Lung (tissue), 12 donors: ENCODE measurements around the gene TBC1D8. TPM values are rescaled to one million over a fixed set of nuclear protein-coding genes. Genes with fewer than 3 reads are reported as not detected.
A peak's percentile ranks its signal among the peaks of the same experiment; 100 is the strongest.

Experiments used
- ATAC-seq: fragments of 200-7000 bp; cut with Tn5 transposase; one replicate; pipeline ENCODE4 v1.9.1; 2020; ENCODE audit warnings: moderate number of reproducible peaks; ENCODE audit not compliant: insufficient read depth, low FRiP score
- DNase-seq, 3 donors: peaks; one replicate each; pipeline ENCODE4 v3.0.0-alpha.2; 2013 to 2017
- H3K27ac ChIP-seq, 2 donors: one replicate each; pipeline ENCODE4 v1.5.1; 2013; ENCODE audit warnings: mild to moderate bottlenecking in 2 of 2, moderate library complexity in 2 of 2, control low read depth in 1 of 2, inconsistent platforms in 1 of 2, low read depth in 1 of 2, low read length in 1 of 2
- H3K27me3 ChIP-seq, 3 donors: one replicate each; pipeline ENCODE4 v1.5.1; 2013; ENCODE audit warnings: low read length in 2 of 3; ENCODE audit not compliant: control insufficient read depth in 3 of 3, insufficient read depth in 3 of 3
- H3K36me3 ChIP-seq, 4 donors: one replicate each; pipeline ENCODE4 v1.5.1; 2013; ENCODE audit warnings: low read length in 4 of 4, mild to moderate bottlenecking in 1 of 4, moderate library complexity in 1 of 4; ENCODE audit not compliant: control insufficient read depth in 4 of 4, insufficient read depth in 4 of 4
- H3K4me1 ChIP-seq, 5 donors: one replicate each; pipeline ENCODE4 v1.5.1; 2013; ENCODE audit warnings: low read length in 5 of 5, mild to moderate bottlenecking in 2 of 5, moderate library complexity in 1 of 5; ENCODE audit not compliant: control insufficient read depth in 5 of 5, insufficient read depth in 5 of 5
- H3K4me3 ChIP-seq: one replicate; pipeline ENCODE4 v1.5.1; 2013; ENCODE audit warnings: mild to moderate bottlenecking, control low read depth, moderate library complexity
- H3K9ac ChIP-seq, 2 donors: one replicate each; pipeline ENCODE4 v1.5.1; 2013; ENCODE audit warnings: low read length in 2 of 2, control low read depth in 1 of 2; ENCODE audit not compliant: insufficient read depth in 1 of 2
- H3K9me3 ChIP-seq, 4 donors: one replicate each; pipeline ENCODE4 v1.5.1; 2013; ENCODE audit warnings: low read length in 3 of 4, mild to moderate bottlenecking in 1 of 4, moderate library complexity in 1 of 4; ENCODE audit not compliant: control insufficient read depth in 4 of 4, insufficient read depth in 3 of 4
- WGBS, 2 donors: extraction: QIAGEN DNeasy Blood & Tissue Kit; methylation state at CpG; one replicate each; pipeline ENCODE4 v1.1.7; 2013; 5-methylcytosine and 5-hydroxymethylcytosine counted together
- polyA plus RNA-seq, 2 donors: library from polyadenylated mRNA; stranded (reverse); fragments of 200-250 nt; gene quantifications; one replicate each; pipeline ENCODE4 v1.2.1, GENCODE V29; 2013
- total RNA-seq, 2 donors: library from RNA; depleted of rRNA in 1 of 2; stranded (reverse); fragments of >200 nt in 1 of 2; gene quantifications; one replicate each; pipeline ENCODE4 v1.2.1, GENCODE V29; 2014 to 2021
- TF ChIP-seq, protein P1 (sequence below): IDR thresholded peaks from 2 replicates; pipeline ENCODE4 v1.5.1; 2012; ENCODE audit warnings: mild to moderate bottlenecking; ENCODE audit errors: control extremely low read depth, extremely low read depth
- donor health status: control.
- donor health status: control.
- donor health status: Bipolar disorder and iron deficiency.
- donor health status: healthy.
- donor health status: DM: yes; HTN: yes; CAD: no.

Gene TBC1D8
- total and polyA plus RNA-seq, 4 donors: 15.8 to 40.7 (median 29.7) TPM

- Histone ChIP-seq H3K9me3 (peaks cover 0 to 2% (median 0%) of the 10 kb centered on the region in 4 donors), H3K4me3 (no peak overlapping the region), H3K36me3 (peaks cover 0 to 45% (median 17%) of the 10 kb centered on the region in 4 donors), H3K27me3 (no peaks in the 10 kb centered on the region), H3K27ac (no peak overlapping the region), H3K4me1 (no peaks in the 10 kb centered on the region), H3K9ac (no peak overlapping the region)
- ATAC-seq (no peak), DNase-seq (no peak)
- TF ChIP-seq, protein P1, sequence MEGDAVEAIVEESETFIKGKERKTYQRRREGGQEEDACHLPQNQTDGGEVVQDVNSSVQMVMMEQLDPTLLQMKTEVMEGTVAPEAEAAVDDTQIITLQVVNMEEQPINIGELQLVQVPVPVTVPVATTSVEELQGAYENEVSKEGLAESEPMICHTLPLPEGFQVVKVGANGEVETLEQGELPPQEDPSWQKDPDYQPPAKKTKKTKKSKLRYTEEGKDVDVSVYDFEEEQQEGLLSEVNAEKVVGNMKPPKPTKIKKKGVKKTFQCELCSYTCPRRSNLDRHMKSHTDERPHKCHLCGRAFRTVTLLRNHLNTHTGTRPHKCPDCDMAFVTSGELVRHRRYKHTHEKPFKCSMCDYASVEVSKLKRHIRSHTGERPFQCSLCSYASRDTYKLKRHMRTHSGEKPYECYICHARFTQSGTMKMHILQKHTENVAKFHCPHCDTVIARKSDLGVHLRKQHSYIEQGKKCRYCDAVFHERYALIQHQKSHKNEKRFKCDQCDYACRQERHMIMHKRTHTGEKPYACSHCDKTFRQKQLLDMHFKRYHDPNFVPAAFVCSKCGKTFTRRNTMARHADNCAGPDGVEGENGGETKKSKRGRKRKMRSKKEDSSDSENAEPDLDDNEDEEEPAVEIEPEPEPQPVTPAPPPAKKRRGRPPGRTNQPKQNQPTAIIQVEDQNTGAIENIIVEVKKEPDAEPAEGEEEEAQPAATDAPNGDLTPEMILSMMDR: no peak
- 94 to 98% methylated on average over 19 of the region's 19 CpGs for WGBS, 2 donors
Observed at GRCh38 chr2:101037161-101037755, 113.9 kb downstream of the TBC1D8 start.

DNA sequence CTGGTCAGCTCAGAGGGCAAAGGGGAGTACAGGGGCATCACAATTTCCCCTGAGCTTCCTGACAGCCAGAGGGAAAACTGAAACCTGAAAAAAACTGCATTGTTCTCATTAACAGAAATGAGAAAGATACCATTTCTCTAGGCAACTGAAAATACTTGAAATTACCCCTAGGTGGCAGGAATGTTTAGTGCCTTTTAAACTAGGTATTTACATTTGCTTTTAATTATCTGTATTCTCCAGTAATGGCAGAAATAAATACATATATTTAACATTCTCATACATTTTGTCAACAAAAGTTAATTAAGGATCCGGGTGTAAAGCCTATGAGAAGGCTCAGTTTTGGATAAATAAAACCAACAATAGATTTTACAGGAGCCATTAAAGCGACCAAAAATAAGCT lies 114.6 kb downstream of the TBC1D8 start:
- H3K4me3 ChIP-seq: no peak overlapping the region
- DNase-seq (peak in 2 of 3 donors; percentile 29 to 40), ATAC-seq (no peak)
- TF ChIP-seq, protein P1: peak; percentile 21
- 87 to 90% methylated on average over 2 of the region's 2 CpGs for WGBS, 2 donors
- H3K36me3 ChIP-seq: peaks cover 0 to 46% (median 18%) of the 10 kb centered on the region in 4 donors
- no peaks in the 10 kb centered on the region for H3K4me1 ChIP-seq
- no peaks in the 10 kb centered on the region for H3K27me3 ChIP-seq
- H3K9me3 ChIP-seq: peaks cover 0 to 2% (median 0%) of the 10 kb centered on the region in 4 donors
- H3K27ac ChIP-seq: no peak overlapping the region
- H3K9ac ChIP-seq: no peak overlapping the region

DNA sequence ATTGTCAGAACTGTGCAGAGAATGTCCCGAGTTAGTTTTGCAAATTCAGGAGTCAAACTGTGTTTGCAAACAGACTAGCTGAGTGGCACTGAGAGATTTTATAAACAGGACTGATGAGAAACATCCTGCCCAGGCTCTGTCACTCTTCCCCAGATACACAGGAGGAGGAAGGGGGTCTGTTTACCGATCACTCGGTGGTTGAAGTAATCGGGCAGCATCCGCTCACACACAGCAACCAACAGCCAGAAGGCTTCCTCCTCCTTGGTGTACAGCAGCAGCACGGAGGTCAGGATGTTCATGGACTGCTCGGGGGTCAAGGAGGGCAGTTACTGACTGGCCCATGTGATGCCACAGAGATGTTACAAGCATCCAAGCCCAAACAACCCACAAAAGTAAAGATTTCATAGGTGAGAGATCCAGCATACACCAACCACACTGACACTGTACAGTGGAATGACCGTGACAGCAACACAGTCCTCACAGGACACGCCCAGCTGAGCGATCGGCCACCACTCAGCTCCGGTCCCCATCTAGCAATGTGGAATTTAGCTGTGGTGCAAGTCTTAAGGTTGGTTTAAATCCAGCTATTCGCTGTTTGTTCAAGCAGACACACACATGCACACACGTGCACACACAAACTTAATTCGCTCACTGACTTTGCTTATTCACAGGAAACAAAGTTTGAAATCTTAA lies 119.0 kb downstream of the TBC1D8 start:
- H3K36me3 ChIP-seq: peaks cover 0 to 38% (median 18%) of the 10 kb centered on the region in 4 donors
- DNase-seq (peak in 1 of 3 donors; percentile 29), ATAC-seq (no peak)
- 69 to 76% methylated on average over 15 of the region's 15 CpGs for WGBS, 2 donors
- H3K27me3 ChIP-seq: no peaks in the 10 kb centered on the region
- no peak overlapping the region for H3K9ac ChIP-seq
- peaks cover 0 to 4% (median 0%) of the 10 kb centered on the region in 5 donors for H3K4me1 ChIP-seq
- H3K4me3 ChIP-seq: no peak overlapping the region
- TF ChIP-seq, protein P1: no peak
- H3K9me3 ChIP-seq: no peaks in the 10 kb centered on the region
- peak overlapping the region in 1 of 2 donors; percentile 6 for H3K27ac ChIP-seq
